OCI-M1 (cell line): ENCODE data around the gene FABP3.

Experiments
- DNase-seq: peaks from one replicate; lab custom pipeline; 2025; lab: John Stamatoyannopoulos, UW

The FABP3 gene

GRCh38 chr1:31373056-31373896 lies at the start of gene FABP3:
Gene FABP3, minus strand, starts transcription at chr1:31373076. Its CDS starts 62 bp downstream, at chr1:31373014.
- DNase-seq = no peak

DNA sequence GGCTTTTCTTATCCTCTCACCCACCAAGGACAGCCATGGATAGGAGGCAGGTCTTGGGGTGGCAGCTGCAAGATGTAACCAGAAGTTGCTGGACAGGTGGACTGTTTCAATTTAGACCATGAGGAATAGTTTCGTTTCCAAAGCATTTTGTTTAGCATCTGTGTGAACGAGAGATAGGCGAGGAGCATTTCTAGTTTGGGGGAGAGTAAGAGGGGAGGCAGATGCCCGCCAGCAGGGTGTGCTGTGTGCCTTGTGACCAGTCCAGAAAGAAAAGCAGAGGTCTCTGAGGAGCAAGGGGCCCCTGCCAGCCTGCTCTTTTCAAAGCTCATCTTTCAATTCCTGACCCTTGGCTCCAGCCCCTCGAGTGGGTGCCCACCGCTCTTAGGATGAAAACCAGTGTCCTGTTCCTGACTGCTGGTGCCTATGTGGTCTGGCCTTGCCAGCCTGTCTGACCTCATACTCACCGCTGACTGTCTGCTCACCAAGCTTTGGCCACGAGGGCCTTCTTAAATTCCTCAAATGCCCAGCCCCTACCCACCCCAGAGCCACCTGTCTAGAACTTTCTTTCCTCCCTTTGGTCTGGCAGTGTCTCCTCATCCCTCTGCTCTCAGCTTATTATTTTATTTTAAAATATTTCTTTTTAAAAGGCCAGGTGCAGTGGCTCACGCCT lies 48.6 kb upstream of the FABP3 start:
- peak; percentile 58 for DNase-seq

DNA sequence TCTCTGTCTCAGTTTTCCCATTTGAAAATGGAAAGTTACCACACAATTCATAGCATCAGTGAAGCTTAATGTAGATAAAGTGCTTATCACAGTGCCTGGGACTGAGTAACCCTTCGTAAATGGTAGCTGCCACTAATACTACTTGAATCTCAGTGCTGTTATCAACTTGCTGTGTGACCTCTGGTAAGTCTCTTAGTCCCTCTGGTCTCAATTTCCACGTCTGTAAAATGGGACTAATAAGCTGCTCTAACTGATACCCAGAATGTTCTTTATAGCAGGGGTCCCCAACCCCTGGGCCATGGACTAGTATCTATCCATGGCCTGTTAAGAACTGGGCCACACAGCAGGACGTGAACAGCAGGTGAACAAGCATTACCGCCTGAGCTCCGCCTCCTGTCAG lies 47.8 kb upstream of the FABP3 start:
- DNase-seq = no peak

- no peak for DNase-seq
Measured at GRCh38 chr1:31418626-31419323, 45.9 kb upstream of the FABP3 start.

DNA sequence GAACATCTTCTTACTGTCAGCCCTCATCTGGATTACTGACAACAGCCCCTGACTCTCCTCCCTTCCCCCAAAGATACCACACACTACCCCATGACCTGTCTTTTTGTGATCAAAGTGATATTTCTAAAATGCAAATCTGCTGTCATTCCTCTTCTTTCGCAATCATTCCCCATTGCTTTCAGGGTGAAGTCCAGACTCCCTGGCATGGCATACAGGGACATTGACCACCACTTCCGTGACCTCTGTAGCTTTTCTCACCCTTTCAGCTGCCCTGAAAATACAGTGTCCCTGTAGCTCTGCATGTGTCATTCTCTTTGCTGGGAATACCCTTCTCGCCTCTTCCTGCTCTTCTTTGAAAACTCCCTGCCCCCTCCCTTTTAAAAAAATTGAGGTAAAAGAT lies 44.3 kb upstream of the FABP3 start:
- DNase-seq = no peak

DNA sequence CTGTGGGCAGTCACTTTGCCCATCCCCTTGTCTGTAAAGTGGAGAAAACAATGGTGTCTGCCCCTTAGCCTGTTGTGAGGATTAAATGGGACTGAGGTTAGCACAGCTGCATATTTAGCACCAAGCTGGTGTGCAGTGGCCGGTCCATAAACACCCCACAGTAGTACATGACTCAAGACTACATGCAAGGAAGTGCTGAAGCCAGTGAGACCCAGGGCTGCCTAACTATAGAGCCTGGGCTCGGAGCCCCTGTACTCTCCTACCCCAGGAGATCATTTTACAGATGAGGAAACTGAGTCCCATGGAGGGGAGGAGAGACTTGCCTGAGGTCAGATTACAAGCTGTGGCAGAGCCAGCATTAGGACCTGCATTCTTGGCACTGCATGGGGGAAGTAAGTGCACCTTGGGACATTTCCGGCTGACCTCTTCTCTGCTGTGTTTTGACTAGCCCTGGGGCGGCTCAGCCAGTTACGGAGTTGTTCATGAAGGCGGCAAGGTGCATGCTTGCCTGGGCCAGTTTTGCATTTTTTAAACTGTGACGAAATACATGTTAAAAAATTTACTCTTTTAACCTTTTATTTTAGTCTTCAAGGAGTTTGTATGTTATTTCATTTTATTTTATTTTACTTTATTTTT lies 43.3 kb upstream of the FABP3 start:
- no peak for DNase-seq

GRCh38 chr1:31415658-31416057 lies 42.8 kb upstream of the FABP3 start:
- no peak for DNase-seq

GRCh38 chr1:31414980-31415370 lies 42.1 kb upstream of the FABP3 start:
- DNase-seq = no peak

GRCh38 chr1:31413405-31414001 lies 40.6 kb upstream of the FABP3 start:
- peak; percentile 54 for DNase-seq

GRCh38 chr1:31412732-31413404 lies 40.0 kb upstream of the FABP3 start, which contains the start of gene SERINC2:
Gene SERINC2, plus strand, starts transcription at chr1:31413213. Its CDS starts 53 bp downstream, at chr1:31413266.
- DNase-seq = no peak

- DNase-seq = no peak
Measured at GRCh38 chr1:31412205-31412604, 39.3 kb upstream of the FABP3 start.

DNA sequence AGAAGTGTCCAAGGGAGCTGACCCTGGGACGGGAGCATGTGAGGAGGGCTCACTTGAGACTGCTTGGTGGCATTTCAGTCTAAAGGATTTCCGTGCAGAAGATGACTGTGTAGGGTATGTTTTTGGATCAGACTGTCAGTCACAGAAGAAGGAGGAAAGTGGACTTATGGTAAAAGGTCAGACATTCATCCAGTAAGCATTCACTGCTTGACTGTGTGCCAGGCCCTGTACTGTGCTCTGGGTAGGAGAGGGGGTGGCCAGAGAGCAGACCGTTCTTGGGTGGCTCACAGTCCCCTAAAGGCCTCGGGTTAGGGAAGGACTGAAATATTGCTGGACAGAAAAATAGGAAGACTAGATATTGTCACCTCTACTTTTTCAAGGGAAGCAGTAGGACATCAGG lies 38.0 kb upstream of the FABP3 start:
- no peak for DNase-seq

DNA sequence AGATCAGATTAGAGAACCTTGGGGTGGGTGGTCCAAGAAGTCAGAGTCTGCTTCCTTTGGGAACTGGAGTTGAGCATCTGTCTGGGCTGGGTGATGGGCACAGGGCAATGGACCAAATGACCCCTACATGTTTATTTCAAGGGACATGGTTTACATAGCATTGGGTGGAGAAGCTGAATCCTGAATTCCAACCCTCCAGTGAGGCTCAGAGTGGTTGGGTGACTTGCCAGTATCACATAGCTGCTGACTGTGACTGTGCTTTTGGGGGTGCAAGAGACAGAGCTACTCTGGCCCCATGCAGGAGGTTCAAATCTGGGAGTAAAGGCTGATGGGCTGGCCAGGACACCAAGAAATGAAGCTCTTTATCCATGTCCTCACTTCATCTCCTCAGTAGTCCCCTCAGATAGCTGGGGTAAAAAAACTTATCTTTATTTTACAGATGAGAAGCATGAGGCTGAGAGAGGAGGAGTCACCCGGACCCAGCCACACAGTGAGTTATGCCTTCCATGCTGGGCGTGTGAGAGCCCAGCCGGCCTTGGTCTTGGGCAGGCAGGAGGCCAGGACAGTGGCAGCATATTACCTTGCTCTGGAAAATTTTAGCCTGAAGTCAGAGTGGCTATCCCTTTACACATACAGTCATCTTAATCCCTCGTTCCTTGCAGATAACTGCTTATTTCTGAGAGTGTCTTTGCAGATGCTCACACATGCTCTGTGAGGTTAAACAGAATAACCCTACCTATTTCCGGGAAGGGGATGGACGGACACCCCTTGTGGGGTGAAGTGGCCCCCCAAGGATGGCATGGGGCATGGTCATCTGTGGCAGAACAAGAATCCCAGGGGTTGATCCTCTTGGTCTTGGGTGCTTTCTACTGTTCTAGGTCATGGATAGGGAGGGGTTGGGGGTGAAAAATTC lies 37.3 kb upstream of the FABP3 start:
- DNase-seq = peak; percentile 73

DNA sequence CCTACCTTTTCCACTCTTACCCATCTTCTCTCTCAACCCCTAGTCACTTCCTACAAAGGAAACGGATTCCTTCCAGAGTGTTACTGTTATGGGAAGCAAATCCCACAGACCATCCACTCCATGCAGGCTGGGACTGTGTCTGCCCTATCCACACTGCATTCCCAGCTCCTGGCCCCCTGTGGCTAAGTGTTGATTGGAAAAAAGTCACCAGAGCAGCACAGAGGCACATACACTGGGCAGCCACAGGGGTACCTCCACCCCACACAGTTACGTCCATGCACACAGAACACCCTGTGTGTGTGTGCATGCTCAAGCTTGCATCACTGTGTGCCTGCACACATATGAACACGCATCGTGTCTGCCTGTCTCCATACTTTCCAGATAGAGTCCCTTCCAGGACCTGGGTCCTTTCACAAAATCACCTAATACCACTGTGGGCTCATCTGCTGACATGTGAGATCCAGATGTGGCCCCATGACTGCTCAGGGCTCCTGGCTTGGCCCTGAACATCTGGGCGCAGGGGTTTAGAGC lies 36.0 kb upstream of the FABP3 start:
- DNase-seq = no peak

- DNase-seq = no peak
Measured at GRCh38 chr1:31407029-31407626, 34.3 kb upstream of the FABP3 start.

DNA sequence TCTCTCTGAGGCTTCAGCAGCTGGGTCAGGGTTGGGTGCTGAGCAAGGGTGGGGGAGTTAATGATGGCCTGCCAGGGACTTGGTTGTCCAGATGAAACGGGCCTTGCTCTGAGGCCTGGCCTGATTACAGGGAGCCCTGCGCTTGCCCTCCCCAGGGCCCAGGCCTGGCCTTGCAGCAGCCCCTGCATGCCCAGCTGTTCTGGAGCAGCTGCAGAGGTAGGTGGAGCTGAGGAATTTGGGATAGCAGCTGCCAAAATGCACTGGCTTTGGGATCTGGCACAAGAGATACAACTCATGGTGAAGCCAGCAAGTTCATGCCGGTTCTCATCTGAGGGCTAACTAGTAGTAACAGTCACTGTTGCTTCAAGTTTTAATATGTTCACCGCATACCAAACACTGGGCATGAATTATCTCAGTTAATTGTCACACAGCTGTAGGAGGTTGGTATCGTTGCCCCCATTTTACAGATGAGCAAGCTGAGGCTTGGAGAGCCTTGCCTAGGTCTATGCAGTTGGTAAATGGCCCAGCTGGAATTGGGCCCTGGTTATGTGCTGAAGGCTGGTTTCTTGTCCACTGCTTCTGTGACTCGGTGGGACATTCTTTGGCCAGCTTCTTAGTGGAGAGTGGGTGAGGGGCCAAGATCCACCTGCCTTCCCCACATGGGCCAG lies 32.8 kb upstream of the FABP3 start:
- DNase-seq = no peak

GRCh38 chr1:31401241-31401640 lies 28.4 kb upstream of the FABP3 start:
- DNase-seq = no peak

- no peak for DNase-seq
Measured at GRCh38 chr1:31400393-31400792, 27.5 kb upstream of the FABP3 start.

- DNase-seq = no peak
Measured at GRCh38 chr1:31399976-31400375, 27.1 kb upstream of the FABP3 start.
